GM23338 (cell line): Measurements from ENCODE around the gene CTSF. TPM values are rescaled to one million over a fixed set of nuclear protein-coding genes. Genes with fewer than 3 reads are reported as not detected.

Experiments used
- ATAC-seq: fragments of 200-7000 bp; cut with Tn5 transposase; 3 replicates; pipeline ENCODE4 v1.9.1; 2020
- DNase-seq: peaks from one replicate; pipeline ENCODE4 v3.0.0-alpha.2; 2015; ENCODE audit warnings: low spot score
- H2AFZ ChIP-seq: fragments of 200-600 bp; sonication (generic); 2 replicates; pipeline ENCODE4 v1.8.0; 2016; ENCODE audit warnings: antibody characterized with exemption, mild to moderate bottlenecking, moderate library complexity
- H3F3A ChIP-seq: fragments of 200-600 bp; sonication (generic); replicated peaks from 2 replicates; pipeline ENCODE4 v1.8.0; 2017; ENCODE audit warnings: antibody characterized with exemption, mixed run types, low read depth
- H3K27ac ChIP-seq: fragments of 200-600 bp; sonication (generic); 2 replicates; pipeline ENCODE4 v1.6.1; 2016; ENCODE audit warnings: low read depth
- H3K27me3 ChIP-seq: fragments of 200-600 bp; sonication (generic); 2 replicates; pipeline ENCODE4 v1.8.0; 2016; ENCODE audit warnings: mild to moderate bottlenecking, mixed run types, moderate library complexity; ENCODE audit not compliant: insufficient read depth
- H3K36me3 ChIP-seq: fragments of 200-600 bp; sonication (generic); 2 replicates; pipeline ENCODE4 v1.8.0; 2016; ENCODE audit warnings: mild to moderate bottlenecking; ENCODE audit not compliant: insufficient read depth
- H3K4me1 ChIP-seq: fragments of 200-600 bp; sonication (generic); 2 replicates; pipeline ENCODE4 v1.8.0; 2016; ENCODE audit warnings: mild to moderate bottlenecking, moderate library complexity; ENCODE audit not compliant: insufficient read depth
- H3K4me2 ChIP-seq: fragments of 200-600 bp; sonication (generic); 2 replicates; pipeline ENCODE4 v1.7.1; 2017; ENCODE audit warnings: mixed run types
- H3K4me3 ChIP-seq: fragments of 200-600 bp; sonication (generic); 2 replicates; pipeline ENCODE4 v1.6.1; 2016; ENCODE audit warnings: mixed run types
- H3K79me2 ChIP-seq: fragments of 200-600 bp; sonication (generic); replicated peaks from 2 replicates; pipeline ENCODE4 v1.8.0; 2017; ENCODE audit warnings: mild to moderate bottlenecking; ENCODE audit not compliant: insufficient read depth
- H3K9me2 ChIP-seq: fragments of 200-600 bp; sonication (generic); 2 replicates; pipeline ENCODE4 v1.8.0; 2017; ENCODE audit not compliant: insufficient read depth
- H4K20me1 ChIP-seq: fragments of 200-600 bp; sonication (generic); replicated peaks from 2 replicates; pipeline ENCODE4 v1.8.0; 2017; ENCODE audit warnings: mild to moderate bottlenecking; ENCODE audit not compliant: insufficient read depth
- H3K27ac Mint-ChIP-seq: 2 replicates; pipeline ENCODE4 v1.8.0; 2020; ENCODE audit warnings: inconsistent platforms, mild to moderate bottlenecking, moderate library complexity, mixed read lengths
- H3K27me3 Mint-ChIP-seq: 3 replicates; pipeline ENCODE4 v1.8.0; 2022; ENCODE audit warnings: low read depth, mild to moderate bottlenecking, moderate library complexity, mixed read lengths, inconsistent platforms; ENCODE audit not compliant: insufficient read depth, poor library complexity
- H3K36me3 Mint-ChIP-seq: 3 replicates; pipeline ENCODE4 v1.8.0; 2021; ENCODE audit warnings: low read depth, mild to moderate bottlenecking, inconsistent platforms, moderate library complexity, mixed read lengths
- H3K4me1 Mint-ChIP-seq: 3 replicates; pipeline ENCODE4 v1.8.0; 2020; ENCODE audit warnings: mild to moderate bottlenecking, inconsistent platforms, mixed read lengths
- H3K4me3 Mint-ChIP-seq: 3 replicates; pipeline ENCODE4 v1.8.0; 2021; ENCODE audit warnings: moderate library complexity, mild to moderate bottlenecking, inconsistent platforms, mixed read lengths
- H3K9me3 Mint-ChIP-seq: 3 replicates; pipeline ENCODE4 v1.8.0; 2020; ENCODE audit warnings: moderate library complexity, mild to moderate bottlenecking, inconsistent platforms, mixed read lengths
- CREB1 ChIP-seq: fragments of 250-450 bp; sonication (Bioruptor Pico); IDR thresholded peaks from 2 replicates; pipeline ENCODE4 v1.5.0; 2020; ENCODE audit warnings: low read depth, mild to moderate bottlenecking, moderate library complexity
- CTCF ChIP-seq, 2 experiments: fragments of 200-600 bp in 1 of 2; sonication (generic) in 1 of 2; conservative IDR thresholded peaks; 2 replicates each; pipeline versions ENCODE4 v1.5.1 to v1.6.1; 2016 to 2017; ENCODE audit warnings: antibody characterized with exemption in 2 of 2, low read depth in 2 of 2, mild to moderate bottlenecking in 2 of 2, moderate library complexity in 1 of 2
- ETS1 ChIP-seq: IDR thresholded peaks from 2 replicates; pipeline ENCODE4 v1.6.1; 2016; ENCODE audit warnings: antibody characterized with exemption
- EZH2 ChIP-seq: fragments of 200-600 bp; sonication (generic); IDR thresholded peaks from one replicate; pipeline ENCODE4 v1.8.0; 2017; ENCODE audit warnings: antibody characterized with exemption, mild to moderate bottlenecking, low read depth; ENCODE audit not compliant: unreplicated experiment
- EZH2phosphoT487 ChIP-seq: fragments of 200-600 bp; sonication (generic); IDR thresholded peaks from one replicate; pipeline ENCODE4 v1.8.1; 2018; ENCODE audit warnings: antibody characterized with exemption; ENCODE audit not compliant: unreplicated experiment
- JUNB ChIP-seq: IDR thresholded peaks from one replicate; pipeline ENCODE4 v1.6.1; 2016; ENCODE audit warnings: antibody characterized with exemption; ENCODE audit not compliant: unreplicated experiment
- NANOG ChIP-seq: IDR thresholded peaks from 2 replicates; pipeline ENCODE4 v1.6.1; 2016; ENCODE audit warnings: antibody characterized with exemption, borderline replicate concordance
- POLR2AphosphoS5 ChIP-seq: IDR thresholded peaks from 2 replicates; pipeline ENCODE4 v1.6.1; 2016; ENCODE audit warnings: antibody characterized with exemption, low read depth
- REST ChIP-seq: IDR thresholded peaks from one replicate; pipeline ENCODE4 v1.6.1; 2018; ENCODE audit warnings: antibody characterized with exemption; ENCODE audit not compliant: unreplicated experiment
- STAT1 ChIP-seq: IDR thresholded peaks from one replicate; pipeline ENCODE4 v1.6.1; 2016; ENCODE audit warnings: antibody characterized with exemption; ENCODE audit not compliant: unreplicated experiment
- ZNF114 ChIP-seq: fragments of 250-450 bp; sonication (Bioruptor Pico); IDR thresholded peaks from 2 replicates; pipeline ENCODE4 v1.5.0; 2020; ENCODE audit warnings: mild to moderate bottlenecking, moderate library complexity
- ZNF331 ChIP-seq: fragments of 250-450 bp; sonication (Bioruptor Pico); IDR thresholded peaks from 2 replicates; pipeline ENCODE4 v1.5.0; 2020; ENCODE audit warnings: low read depth, mild to moderate bottlenecking, moderate library complexity
- ZNF462 ChIP-seq: fragments of 250-450 bp; sonication (Bioruptor Pico); IDR thresholded peaks from 2 replicates; pipeline ENCODE4 v1.5.0; 2020; ENCODE audit warnings: mild to moderate bottlenecking, moderate library complexity
- polyA plus RNA-seq: library from polyadenylated mRNA; unstranded; fragments of >200 nt; fragmentation: Nextera tagmentation; extraction: Ambion mirVana; gene quantifications from 2 replicates; pipeline ENCODE4 v1.2.1, GENCODE V29; 2016
- total RNA-seq: library from RNA; depleted of rRNA; stranded (reverse); fragments of >200 nt; shearing (Covaris generic); gene quantifications from 2 replicates; pipeline ENCODE4 v1.2.3, GENCODE V29; 2014

Gene CTSF
- total and polyA plus RNA-seq, 2 experiments from 2014 or later = 20.4 to 51.1 TPM

DNA sequence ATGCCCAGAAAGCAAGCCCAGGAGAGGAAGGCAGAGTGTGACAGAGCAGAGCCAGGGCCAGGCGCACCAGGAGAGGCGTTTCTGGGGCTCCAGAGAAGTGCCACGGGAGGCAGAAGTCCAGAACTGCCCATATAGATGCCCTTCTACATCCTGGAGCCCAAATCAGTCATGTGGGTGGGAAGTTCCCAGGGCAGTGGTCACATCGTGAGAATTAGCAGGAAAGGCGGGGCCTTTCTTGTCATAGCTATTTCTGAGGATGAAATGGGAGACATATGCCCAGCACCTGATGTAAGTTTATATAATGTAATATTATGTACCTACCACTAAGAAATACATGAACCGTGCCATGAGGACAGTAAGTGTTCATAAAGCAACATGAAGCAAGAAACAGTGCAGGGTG lies 35.6 kb downstream of the CTSF start:
- DNase-seq (no peak), ATAC-seq (no peak)
- no peaks in the 10 kb centered on the region for H3K36me3 ChIP-seq
- no peak overlapping the region for H2AFZ ChIP-seq
- H3K27ac Mint-ChIP-seq = no peak overlapping the region
- H3K4me2 ChIP-seq = no peak overlapping the region
- H3K4me3 Mint-ChIP-seq = no peak overlapping the region
- H3F3A ChIP-seq = no peaks in the 10 kb centered on the region
- no peaks in the 10 kb centered on the region for H3K27me3 ChIP-seq
- H3K79me2 ChIP-seq = no peaks in the 10 kb centered on the region
- no peaks in the 10 kb centered on the region for H3K9me2 ChIP-seq
- peaks cover 8% of the 10 kb centered on the region for H3K27me3 Mint-ChIP-seq
- no peak overlapping the region for H3K27ac ChIP-seq
- TF ChIP-seq REST = no peak
- TF ChIP-seq STAT1 = no peak
- no peak for TF ChIP-seq ZNF331 (CRISPR knock-in tag)
- no peak for TF ChIP-seq EZH2
- no peak for TF ChIP-seq CTCF (conservative IDR thresholded peaks at IDR 0.05; ENCODE audit: low read depth in 2 of 2)
- no peak for TF ChIP-seq EZH2phosphoT487
- no peak for TF ChIP-seq POLR2AphosphoS5
- no peak for TF ChIP-seq JUNB
- TF ChIP-seq NANOG = no peak
- no peak for TF ChIP-seq ZNF462 (CRISPR knock-in tag)
- TF ChIP-seq CREB1 = no peak
- TF ChIP-seq ETS1 = no peak
- TF ChIP-seq ZNF114 (CRISPR knock-in tag) = no peak
- peaks cover 5% of the 10 kb centered on the region; the same call in 2 of the 3 replicates for H3K4me1 Mint-ChIP-seq
- H4K20me1 ChIP-seq = no peaks in the 10 kb centered on the region
- H3K4me1 ChIP-seq = no peaks in the 10 kb centered on the region
- H3K36me3 Mint-ChIP-seq = peaks cover 16% of the 10 kb centered on the region
- H3K9me3 Mint-ChIP-seq = no peaks in the 10 kb centered on the region
- no peak overlapping the region for H3K4me3 ChIP-seq
